ENCODE data around the gene TUBAL3.

DNA sequence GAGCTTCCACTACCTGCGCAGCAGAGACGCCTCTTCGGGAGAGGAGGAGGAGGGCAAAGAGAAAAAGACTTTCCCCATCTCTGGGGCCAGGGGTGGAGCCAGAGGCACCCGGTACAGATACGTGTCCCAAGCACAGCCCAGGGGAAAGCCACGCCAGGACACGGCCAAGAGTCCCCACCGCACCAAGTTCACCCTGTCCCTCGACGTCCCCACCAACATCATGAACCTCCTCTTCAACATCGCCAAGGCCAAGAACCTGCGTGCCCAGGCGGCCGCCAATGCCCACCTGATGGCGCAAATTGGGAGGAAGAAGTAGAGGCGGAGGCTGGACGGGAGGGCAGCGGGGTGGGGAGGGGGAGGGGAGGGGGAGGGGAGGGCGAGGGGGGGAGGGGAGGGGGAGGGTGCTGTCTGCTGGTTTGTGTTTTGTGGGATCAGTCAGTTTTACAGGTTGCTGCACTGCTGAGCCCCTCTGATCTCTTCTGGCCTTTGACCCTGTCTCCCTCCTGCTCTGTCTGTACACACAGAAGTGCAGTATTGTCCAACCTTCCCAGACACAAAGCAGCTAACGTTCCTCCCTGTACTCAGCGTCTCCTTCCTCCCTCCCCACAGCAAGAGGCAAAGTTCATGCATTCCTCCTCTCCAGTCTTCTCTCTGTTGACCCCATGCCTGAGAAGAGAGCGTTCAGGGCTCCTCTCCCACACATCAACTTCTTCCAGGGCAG lies 30.6 kb downstream of the TUBAL3 start:
- TF ChIP-seq, protein P1, sequence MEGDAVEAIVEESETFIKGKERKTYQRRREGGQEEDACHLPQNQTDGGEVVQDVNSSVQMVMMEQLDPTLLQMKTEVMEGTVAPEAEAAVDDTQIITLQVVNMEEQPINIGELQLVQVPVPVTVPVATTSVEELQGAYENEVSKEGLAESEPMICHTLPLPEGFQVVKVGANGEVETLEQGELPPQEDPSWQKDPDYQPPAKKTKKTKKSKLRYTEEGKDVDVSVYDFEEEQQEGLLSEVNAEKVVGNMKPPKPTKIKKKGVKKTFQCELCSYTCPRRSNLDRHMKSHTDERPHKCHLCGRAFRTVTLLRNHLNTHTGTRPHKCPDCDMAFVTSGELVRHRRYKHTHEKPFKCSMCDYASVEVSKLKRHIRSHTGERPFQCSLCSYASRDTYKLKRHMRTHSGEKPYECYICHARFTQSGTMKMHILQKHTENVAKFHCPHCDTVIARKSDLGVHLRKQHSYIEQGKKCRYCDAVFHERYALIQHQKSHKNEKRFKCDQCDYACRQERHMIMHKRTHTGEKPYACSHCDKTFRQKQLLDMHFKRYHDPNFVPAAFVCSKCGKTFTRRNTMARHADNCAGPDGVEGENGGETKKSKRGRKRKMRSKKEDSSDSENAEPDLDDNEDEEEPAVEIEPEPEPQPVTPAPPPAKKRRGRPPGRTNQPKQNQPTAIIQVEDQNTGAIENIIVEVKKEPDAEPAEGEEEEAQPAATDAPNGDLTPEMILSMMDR (conservative IDR thresholded peaks at IDR 0.05 in 1 of 2, IDR thresholded peaks at IDR 0.05 in 1 of 2; ENCODE audit: extremely low read depth in 1 of 2, insufficient read depth in 1 of 2, low read depth in 1 of 2, low read length in 2 of 2): no peak
- no peak for TF ChIP-seq EZH2 (IDR thresholded peaks at IDR 0.05; ENCODE audit: borderline replicate concordance, low read length)
